GM21381 (cell line): Measurements from ENCODE around the gene ACSL4.
"Not testable (repeated sequence)": the region's sequence is repeated elsewhere in the genome, so short reads cannot be mapped to it uniquely, and the experiment has no call there.

Experiments
- ATAC-seq: cut with Tn5 transposase; IDR thresholded peaks from one replicate; pipeline ENCODE4 v1.9.1; 2021; ENCODE audit warnings: mild to moderate bottlenecking, moderate library complexity; ENCODE audit not compliant: unreplicated experiment

ACSL4 gene

DNA sequence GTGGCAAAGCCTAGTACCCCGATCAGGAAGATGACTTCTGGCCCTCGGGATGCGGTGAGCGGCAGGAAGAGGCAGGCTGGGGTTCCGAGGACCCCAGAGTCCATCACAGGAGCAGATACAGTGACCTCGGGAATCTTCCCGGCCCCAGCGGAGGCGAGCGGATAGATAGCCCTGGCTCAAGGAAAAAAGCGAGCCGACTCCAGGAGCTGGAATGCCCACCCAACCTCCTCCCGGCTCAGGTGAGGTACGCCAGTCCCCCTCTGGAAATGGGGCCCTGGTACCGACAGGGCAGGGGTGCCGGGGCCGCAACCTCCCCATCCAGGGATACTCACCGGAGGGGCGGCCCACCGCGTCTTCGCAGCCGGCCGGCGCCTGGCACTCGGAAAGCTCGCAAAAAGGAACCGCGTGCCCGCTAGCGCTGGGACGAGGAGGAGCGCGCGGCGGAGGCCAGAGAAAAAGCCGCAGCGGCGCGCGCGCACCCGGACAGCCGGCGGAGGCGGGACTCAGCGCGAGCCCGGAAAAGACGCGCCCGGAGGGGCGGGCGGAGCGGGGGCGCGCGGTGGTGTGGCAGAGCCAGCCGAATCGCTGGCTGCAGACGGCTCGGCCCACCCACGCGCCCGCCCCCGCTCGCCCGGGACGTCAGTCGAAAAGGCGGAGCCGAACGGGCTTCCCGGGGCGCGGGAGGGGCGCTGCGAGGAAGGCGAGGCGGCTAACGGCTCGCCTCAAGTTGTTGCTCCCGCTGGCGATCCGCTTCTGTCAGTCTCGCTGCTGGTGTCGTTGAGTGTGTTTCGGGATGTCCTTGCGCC, at the start of gene ACSL4:
TSS of gene ACSL4 (minus strand) at position 451 of the 806 bp plus-strand sequence. CDS start 49,894 bp downstream, outside the sequence.
- peak; percentile 85 for ATAC-seq

DNA sequence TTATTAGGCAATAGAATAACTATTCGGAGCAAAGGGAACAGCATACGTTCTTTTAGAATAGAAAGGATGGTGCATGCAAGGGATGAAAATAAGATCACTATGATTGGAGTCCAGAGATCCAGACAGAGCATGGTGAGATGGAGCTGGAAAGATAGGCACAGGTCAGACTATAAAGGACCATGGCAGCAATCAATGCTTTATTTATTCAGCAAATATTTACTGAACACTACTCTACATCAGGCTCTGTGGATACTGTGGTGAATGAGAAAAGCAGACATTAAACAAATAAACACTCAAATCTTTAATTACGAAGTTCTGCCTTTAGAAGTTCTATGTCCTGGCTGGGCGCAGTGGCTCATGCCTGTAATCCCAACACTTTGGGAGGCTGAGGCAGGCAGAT, 44.7 kb upstream of the ACSL4 start:
- no peak for ATAC-seq

DNA sequence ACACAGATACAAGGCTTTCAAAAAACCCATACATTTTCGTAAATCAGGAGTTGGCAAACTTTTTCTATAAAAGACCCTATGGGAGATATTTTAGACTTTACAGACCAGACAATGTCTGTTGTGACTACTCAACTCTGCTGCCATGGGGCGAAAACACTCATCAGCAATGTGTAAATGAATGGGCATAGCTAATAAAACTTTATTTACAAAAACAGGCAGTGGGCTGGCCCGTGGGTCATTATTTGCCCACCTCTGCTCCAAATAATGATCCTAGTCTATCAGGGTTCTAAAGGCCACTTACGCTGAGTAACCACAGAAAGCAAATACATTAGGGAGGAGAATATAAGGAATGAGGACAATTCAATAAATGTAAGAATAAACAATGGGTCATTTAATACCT, 43.9 kb upstream of the ACSL4 start:
- no peak for ATAC-seq

DNA sequence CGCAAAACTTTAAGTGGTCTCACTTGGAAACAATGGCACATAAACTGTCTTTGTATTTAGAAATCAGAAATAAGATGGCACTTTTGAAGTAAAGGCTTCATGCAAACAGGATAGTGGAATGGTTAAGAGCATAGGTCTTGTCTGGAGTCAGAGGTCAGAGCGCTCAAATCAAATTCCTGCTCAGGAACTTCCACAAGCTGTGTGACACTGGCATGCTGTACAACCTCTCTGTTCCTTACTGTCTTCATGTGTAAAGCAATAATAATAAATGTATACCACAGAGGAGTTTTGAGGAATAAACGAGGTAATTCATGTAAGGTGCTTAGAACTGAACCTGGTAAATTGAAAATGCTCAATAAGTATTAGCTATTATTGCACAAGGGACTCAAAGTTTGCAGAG, 43.4 kb upstream of the ACSL4 start:
- ATAC-seq = no peak

DNA sequence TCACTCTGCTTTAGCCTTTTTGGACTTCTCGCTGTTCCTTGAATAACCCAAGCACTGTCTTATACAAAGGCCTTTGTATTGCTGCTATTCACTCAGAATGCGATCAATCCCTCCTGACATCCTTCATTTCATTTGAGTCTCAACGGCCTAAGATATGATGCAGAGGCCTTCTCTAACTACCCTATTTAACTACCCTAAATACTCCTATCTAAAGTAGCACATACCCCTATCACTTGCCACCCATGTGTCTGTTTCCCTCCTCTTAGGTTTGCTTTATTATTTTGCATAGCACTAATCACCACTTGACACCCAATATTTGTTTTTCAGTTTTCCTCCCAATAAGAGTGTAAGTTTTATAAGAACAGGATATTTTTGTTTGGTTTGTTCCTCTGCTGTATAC, 42.3 kb upstream of the ACSL4 start:
- no peak for ATAC-seq

DNA sequence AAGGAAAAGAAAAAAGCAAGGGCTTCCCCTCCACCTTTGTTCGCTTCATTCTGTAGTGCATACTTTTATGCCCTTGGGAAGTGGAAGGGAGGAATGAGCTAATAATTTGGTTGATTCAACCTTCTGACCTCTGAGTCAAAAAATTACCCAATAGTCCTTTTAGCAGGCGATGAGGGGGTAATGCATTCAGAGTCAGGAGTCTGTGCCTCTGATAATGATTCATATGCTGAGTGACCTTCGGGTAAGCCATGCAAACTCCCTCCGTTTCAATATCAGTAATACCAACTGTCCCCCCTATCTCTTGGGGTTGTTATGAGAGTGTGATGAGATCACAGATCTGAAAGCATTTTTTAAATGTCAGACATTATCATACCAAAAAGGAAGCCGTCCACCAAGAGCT, 41.6 kb upstream of the ACSL4 start:
- peak; percentile 98 for ATAC-seq

DNA sequence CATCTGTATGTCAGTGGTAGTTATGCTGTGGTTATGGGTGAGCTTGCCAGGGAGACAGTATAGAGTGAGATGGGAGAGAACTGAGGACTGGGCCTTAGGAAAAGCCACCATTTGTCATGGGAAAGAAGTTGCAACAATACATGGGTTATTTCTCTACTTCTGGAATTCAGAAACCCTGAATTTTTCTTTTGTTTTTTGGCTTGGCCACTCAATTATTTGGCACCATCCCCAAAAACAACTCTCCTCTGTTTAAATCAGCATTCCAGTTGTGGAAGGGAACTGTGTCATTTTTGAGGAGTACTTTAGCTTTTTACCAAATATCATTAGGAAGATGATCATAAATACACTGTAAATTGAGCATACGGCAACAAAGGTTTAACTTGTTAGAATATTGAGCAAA, 41.1 kb upstream of the ACSL4 start:
- ATAC-seq = no peak

DNA sequence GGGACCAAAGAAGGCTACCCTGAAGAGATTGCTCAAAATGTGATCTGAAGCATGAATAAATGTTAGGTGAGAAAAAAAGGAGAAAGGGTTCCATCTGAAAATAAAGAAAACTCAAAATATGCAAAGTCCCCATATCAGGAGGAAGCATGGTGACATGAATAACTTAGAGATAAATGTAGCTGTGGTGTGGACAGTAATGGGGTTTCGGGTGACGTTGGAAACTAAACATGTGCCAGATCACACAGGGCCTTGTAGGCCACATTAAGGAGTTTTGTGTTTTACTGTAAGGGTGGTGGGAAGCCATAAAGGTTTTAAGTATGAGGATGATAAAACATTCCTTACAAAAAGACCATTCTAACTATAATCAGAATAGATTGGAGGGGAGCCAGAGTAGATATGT, 40.3 kb upstream of the ACSL4 start:
- no peak for ATAC-seq

DNA sequence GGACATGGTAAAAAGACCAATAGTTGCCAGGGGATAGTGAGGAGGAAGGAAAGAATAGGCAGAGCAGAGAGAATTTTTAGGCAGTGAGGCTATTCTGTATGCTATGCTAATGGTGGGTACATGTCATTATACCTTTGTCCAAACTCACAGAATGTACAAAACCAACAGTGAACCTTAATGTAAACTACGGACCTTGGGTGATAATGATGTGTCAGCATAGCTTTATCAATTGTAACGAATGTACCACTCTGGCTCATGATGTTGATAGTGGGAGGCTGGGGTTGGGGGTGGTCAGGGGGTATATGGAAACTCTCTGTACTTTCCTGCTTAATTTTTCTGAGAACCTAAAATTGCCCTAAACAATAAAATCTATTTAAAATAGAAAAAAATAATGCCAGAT, 37.7 kb upstream of the ACSL4 start:
- no peak for ATAC-seq

DNA sequence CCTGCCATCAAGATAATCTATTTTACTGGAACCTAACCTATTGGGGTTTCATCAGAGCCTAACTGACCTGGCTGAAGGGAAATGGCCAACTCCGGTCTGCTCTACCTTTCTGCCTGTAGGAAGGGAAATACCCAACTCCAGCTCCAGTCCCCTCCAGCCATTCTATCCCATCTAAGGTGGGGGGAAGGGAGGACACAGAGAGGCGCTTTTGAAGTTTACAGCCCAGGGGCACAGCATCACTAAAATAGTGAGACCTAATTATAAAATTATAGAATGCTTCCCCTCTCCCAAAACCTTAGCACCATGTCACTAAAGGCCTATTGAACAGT, 27.8 kb upstream of the ACSL4 start:
- no peak for ATAC-seq

DNA sequence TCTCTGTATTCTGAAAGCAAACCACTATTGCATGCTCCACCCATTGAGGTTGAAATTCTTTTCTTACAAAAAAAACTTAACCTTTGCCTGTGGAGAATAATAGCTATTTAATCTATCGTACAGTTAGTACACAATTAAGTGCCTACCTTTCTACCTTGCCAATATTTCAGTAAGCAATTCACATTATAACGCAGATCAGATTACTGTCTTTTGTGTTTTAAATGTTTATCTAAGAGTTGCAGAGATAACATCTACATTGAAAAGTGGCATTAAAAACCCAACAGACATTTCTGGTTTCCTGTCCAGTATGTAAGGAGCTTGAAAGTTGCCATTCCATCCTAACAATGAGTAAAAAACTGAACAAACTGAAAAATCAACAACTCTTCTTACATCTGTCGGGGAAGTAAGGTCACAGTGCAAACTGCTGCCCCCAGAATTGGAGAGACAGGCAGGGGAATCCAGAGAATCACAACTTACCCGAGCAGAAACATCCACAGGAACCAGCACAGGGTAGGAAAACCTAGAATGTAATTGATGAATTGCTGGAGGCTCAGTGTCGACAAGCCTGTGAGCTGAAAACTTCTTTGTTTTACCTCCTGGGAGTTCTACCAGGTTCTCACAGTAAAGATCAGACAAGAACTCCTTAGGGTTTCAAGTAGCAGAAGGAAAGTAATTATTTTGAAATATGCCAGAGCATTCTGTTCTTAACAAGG, 27.3 kb upstream of the ACSL4 start:
- no peak for ATAC-seq

DNA sequence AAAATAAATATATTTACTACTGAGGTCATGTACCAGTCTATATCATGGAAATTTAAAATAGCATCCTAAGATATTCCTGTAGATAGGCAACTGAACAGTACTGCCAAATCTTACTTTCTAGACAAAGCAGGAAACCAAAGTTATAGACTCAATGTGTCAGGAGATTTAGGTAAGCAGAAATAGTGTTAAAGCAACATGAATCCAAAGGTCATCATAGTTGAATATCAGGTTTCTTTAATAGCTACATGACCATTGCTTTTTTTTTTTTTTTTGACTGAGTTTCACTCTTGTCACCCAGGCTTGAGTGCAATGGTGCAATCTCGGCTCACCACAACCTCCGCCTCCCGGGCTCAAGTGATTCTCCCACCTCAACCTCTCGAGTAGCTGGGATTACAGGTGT, 20.2 kb upstream of the ACSL4 start:
- no peak for ATAC-seq

DNA sequence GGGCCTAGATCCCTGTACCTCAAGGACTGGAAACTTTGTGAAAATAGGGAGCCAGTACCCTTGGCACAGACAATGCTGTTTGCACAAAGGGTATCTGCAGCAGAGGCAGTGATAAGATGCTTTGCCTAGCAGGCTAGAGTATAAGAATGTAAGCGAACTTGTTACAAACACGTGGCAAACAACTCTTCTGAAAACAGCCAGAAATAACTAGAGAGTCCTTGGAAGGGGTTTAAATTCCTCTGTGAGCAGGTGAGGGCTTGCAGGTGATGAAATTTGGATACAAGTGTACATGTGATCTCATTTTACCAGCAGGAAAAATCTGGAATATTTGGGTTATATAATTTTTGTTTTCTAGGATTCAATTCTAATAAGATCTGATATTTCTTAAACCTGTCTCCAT, 18.6 kb upstream of the ACSL4 start:
- no peak for ATAC-seq

DNA sequence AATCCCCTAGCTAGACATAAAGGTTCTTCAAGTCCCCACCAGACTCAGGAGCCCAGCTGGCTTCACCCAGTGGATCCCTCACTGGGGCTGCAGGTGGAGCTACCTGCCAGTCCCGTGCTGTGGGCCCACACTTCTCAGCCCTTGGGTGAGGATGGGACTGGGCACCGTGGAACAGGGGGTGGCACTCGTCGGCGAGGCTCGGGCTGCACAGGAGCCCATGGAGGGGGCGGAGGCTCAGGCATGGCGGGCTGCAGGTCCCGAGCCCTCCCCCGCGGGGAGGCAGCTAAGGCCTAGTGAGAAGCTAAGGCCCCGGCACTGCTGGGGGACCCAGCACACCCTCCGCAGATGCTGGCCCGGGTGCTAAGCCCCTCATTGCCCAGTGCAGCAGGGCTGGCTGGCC, 16.1 kb upstream of the ACSL4 start:
- ATAC-seq = no peak

DNA sequence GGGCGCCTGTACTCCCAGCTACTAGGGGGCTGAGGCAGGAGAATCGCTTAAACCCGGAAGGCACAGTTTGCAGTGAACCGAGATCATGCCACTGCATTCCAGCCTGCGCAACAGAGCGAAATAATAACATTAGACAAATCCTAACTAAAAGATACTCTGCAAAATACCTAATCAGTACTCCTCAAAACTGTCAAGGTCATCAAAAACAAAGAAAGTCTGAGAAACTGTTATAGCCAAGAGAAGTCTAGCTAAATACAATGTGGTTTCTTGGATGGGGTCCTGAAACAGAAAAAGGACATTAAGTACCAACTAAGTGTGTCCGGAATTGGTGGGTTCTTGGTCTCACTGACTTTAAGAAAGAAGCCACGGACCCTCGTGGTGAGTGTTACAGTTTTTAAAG, 14.6 kb upstream of the ACSL4 start:
- no peak for ATAC-seq

DNA sequence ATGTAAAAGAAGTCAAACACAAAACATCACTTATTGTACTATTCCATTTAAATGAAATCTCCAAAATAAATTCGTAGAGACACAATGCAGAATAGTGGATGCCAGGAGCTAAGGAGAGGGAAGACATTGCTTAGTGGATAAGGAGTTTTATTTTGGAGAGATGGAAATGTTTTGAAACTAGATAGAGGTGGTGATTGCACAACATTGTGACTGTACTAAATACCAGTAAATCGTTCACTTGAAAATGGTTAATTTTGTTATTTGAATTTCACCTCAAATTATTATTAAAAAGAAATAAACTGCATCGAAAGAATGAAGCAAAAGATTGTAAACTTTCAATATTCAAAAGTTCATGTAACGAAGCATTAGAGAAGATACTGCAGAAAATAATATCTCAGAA, 9.7 kb upstream of the ACSL4 start:
- no peak for ATAC-seq

DNA sequence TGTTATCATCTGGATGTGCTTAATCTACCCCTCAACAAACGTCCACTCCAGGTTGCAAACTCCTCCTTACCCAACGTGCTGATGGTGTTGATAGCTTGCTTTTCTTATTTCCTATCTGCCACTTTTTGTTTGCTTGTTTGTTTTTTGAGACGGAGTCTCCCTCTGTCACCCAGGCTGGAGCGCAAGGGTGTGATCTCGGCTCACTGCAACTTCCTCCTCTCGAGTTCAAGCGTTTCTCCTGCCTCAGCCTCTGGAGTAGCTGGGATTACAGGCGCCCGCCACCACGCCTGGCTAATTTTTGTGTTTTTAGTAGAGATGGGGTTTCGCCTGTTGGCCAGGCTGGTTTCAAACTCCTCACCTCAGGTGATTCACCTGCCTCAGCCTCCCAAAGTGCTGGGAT, 7.8 kb upstream of the ACSL4 start:
- not testable (repeated sequence) for ATAC-seq

DNA sequence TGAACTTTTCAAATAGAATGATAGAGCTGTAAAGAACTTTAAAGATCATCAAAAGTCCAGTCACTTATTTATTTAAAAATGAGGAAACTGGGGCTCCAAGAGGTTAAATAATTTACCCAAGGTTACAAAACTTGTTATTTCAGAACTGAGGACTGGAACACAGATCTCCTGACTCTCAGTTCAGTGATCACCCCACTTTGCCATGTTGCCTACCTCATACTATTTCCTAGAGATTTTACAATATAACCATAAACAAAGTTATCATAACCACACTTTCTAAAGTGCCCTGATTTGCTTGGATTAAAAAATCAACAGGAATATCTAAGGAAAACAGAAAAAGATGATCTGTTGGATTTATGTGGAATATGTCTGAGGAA, 7.4 kb upstream of the ACSL4 start:
- ATAC-seq = no peak

DNA sequence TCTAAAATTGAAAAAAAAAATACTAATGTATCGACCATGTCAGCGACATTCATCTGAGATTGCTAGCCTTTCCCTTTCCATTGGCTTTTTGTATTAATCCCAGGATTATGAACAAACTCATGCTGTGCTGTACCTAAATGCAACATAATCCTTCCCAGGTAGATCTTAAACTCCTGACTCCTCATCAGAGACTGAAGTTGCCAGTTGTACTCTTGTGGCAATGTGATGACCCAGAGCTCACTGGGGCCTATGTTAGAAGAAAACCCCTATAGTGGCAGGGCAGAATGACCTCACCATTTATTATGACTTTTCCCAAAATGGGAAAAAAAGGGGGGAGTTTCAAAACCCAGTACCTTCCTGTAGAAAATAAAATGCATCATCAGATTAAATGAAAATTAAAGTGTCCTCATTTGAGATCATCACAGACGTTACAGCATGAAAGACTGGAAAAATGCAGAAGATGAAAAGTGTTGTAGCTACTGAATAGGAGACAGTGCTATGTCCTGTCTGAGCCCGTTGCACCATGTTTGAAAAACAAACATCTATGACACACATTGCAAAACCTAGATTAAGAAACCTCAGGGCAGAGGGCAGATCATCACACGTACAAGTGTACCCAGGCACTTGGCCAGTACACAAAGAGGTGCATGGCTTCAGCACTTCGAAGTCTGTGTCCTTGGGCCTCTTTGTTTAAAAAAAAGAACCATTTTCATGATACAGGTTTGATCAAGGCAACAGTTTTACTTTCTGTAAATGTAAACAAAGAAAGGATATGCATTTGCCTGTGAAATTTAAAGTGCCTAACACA, 6.8 kb upstream of the ACSL4 start:
- no peak for ATAC-seq

DNA sequence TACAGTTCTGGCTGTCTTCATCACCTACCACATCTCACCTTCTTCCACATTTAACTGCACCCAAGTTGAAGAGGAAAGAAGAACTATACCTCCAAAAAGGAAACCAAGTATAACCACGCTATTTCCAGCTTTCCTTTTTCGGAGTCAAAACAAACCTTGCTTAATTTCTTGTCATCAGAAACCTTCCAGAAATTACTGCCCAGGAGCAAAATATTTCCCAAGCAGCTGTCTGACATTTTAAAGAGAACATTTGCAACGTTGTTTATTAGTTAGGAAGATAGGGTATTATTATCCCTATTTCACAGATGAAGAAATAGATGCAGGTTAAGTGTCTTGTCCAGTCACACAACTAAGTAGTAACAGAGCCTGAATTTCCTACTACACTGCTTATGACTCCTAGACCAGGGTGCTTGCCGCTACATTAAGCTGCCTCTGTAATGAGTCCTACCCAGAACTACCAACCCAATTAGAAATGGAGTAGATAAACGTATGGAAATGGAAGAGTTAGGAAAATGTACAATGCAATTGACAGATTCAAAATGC, 2.2 kb upstream of the ACSL4 start:
- ATAC-seq = no peak

DNA sequence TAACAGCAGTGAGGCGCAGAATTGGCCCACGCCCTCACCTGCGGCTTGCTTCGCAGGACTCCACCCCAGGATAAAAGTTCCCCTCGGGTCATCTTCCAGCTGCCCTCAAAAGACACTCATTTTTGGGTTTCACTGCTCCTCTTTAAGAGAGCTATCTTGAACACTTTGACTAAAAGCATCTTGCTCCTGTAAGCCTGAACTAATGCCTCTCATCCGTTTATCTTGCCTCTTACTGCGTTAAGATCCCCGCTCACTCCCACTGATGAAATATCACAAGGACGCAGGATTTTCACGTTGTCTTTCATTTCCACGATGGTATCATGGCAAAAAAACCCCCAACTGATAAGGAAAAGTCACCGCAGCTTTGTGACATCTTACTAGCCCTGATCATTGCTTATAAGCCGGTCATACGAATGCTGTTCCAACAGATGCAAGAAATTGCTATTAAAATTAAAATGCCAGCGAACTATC, 591 bp upstream of the ACSL4 start:
- ATAC-seq = no peak
